Stimulated activated CD8-positive, alpha-beta memory T cell treated with anti-CD3 and anti-CD28 coated beads, Interleukin-15, amount 100 ng/mL, for 4 hours (primary cell): Measurements from ENCODE around the gene DUSP19.
"Not testable (repeated sequence)": the region's sequence is repeated elsewhere in the genome, so short reads cannot be mapped to it uniquely, and the experiment has no call there.

ENCODE experiments used
- DNase-seq, 2 donors: peaks; one replicate each; pipeline ENCODE4 v3.0.0-alpha.2; 2020; ENCODE audit warnings: low read depth in 2 of 2

The DUSP19 gene, protein sequence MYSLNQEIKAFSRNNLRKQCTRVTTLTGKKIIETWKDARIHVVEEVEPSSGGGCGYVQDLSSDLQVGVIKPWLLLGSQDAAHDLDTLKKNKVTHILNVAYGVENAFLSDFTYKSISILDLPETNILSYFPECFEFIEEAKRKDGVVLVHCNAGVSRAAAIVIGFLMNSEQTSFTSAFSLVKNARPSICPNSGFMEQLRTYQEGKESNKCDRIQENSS

DNA sequence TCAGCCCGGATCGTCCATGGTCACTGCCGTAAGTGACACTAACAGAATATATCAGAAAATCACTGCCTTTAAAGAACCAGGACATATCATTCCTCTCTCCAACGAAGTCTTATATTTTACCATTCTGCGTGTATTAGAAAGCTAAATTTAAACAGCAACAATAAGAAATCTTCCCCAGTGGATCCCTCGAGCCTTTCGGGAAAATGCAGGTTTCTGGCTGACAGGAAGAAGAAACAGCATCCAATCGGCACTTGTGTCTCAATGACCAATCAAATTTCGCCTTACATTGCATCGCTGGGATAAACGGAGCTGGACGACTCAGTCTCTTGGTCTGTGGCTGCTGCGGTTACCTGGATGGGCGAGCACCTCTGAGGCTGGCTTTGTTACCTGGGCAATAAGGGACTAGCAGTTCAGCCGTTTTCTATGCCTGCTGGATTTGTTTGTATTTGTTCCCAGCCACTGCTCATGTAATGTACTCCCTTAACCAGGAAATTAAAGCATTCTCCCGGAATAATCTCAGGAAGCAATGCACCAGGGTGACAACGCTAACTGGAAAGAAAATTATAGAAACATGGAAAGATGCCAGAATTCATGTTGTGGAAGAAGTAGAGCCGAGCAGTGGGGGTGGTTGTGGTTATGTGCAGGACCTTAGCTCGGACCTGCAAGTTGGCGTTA lies at the start of gene DUSP19:
Gene DUSP19 (plus strand): TSS at position 284 of the 675 bp plus-strand sequence. CDS start 187 bp downstream, at position 471.
- peak; percentile 38 to 64 for DNase-seq

DNA sequence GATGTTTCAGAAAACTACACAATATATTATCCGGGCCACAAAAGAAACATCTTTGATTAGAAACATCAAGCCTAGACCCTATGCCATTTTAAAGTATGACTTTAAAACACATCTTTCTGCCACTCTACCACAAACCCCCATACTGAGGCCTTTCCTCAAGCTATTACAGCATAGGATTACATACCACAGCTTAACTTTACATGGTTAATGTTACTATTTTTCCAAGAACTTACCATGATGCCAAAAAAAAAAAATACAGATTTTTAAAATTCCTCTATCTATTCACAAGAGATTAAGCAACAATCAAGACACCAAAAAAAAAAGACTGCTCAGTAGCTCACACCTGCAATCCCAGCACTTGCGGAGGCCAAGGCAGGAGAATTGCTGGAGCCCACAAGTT lies 49.3 kb upstream of the DUSP19 start:
- no peak for DNase-seq

DNA sequence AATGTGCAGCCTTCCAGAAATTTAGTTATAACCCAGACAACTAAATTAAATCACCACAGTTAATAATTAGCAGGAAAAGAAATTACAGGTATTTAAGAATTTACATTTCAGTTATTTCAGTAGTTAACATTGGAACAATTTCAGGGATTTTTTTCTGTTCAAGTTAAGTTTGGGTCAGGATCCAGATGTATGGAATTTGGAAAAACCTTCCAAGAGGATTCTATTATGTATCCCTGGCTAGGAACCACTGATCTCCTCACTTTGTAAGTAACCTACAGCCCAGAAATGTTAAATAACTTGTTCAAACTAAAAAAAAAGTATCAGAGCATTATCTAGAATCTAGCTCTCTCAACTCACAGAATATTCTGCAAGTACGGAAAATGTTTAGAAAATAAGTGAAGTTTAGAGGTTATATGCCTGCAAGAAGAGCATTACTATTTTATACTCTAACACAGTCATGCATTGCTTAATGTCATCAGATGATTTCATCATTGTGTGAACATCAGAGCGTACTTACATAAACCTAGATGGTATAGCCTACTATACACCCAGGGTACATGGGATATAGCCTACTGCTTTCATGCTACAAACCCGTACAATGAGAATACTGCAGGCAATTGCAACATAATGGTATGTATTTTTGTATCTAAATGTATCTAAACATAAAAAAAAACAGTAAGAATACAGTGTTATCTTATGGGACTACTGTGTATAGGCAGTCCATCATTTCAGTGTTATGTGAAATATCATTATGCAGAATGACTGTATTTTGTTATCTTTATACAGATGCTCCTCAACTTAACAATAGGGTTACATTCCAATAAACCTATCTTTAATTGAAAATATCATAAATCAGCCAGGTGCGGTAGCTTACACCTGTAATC lies 46.4 kb upstream of the DUSP19 start:
- DNase-seq = no peak

DNA sequence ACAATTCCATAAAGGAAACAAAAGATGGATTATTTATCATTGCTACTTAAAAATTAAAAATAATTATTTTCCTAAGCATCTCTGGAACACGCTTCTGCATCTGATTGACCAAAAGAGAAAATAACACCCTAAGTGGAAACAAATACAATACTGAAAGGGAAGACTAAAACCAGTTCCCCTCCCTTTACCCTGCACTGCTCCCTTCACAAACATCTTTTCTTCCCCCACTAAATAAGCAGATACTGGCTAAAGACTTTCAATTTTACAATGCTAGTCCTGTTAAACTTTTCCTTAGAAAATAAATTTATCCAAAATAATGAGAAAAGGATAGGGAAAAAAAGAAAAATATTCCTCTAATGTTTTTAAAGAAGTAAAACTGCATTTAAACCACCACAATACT lies 44.6 kb upstream of the DUSP19 start:
- no peak for DNase-seq

DNA sequence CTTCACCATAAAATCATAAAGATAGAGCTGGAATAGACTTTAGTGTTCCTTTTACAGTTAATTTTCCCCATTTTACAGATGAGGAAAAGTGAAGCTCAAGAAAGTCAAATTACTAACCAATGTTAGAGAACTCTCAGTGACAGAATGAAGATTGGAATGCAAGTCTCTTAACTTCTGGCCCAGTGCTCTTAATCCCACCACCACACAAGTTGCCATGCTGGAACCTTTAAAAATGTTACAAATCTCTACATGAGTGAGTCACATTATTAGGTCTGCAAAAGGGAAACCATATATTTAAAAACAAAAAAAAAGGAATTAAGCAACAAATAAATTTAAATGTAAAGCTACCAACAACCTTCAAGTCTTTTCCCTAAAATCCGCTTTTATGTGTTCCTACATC lies 43.7 kb upstream of the DUSP19 start:
- no peak for DNase-seq

DNA sequence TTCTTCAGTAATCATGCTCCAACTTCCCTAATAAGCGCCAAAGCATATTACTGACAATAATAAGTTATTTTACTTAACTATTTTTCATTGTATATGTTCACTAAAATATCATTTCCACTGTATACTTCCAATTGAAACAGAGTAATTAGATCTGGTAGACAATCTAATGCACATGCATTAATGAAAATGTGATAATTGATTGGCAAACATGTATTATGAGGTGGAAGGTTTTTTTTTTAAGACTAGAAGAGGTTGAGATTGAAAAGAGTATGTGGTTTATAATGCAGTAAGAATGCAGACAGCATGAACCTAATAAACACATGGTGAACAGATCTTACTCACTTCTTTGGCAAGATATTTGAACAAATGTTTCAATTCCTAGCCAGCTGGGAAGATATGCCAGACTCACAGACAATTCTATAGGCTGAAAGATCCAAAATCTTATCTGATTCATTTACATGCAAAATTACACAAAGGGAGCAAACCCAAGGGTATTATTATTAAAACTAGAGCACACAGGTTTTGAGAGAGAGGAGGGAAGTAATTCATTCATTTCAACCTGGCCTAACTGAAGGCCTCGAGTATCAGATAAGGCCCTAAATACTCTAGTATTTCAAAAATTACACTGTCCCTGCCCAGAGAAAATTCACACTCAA lies 43.1 kb upstream of the DUSP19 start:
- DNase-seq = no peak

DNA sequence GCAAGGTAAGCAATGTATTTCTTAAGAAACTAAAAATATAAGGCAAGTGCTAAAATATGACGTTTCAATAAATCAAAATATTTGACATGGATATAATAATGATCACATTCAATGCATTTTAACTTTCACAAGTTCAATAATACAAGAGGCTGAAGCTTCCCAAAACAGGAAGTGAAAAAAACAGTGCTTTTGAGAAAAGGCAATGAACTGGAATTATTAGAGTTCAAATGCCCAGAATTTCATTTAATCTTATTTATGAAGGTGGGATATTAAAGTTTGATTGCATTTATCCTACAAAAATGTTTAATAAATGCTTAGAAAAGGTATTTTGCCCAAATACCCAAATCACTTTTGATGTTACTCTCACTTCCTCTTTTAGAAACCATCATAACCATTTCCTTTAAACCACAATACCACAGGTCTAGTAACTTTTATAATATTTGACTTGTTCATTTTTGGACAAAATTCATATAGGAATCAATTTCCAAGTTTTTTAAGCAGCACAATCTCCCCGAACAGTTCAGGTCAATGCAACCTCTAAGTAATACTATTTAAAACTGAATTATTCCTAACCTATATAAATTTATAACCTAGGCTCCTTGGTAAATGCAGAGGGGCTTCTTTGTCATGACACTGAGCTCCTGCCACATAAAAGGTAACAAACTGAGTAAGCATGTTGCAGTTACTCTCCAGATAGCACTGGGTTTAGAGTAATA lies 42.4 kb upstream of the DUSP19 start:
- no peak for DNase-seq

DNA sequence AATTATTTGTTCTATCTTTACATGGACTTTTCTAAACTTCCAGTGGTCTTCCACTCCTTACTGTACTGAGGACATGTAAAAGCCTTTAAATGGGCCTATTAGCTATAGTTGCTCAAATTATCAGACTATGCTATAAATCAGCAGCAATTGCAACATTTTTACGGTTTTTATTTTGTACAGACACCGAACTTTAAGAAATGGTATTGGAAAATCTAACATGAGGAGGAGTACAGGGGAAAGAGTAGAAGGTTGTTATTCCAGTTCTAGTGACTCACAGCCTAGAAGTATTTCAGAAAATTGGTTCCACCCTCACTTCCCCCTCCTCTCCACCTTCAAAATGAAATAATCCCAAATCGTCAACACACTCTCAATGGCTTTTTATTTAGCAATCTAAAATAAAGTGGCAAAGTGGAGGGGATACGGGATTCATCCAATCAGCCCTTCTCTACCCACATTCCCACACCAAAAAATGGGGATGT lies 41.4 kb upstream of the DUSP19 start:
- DNase-seq = no peak

DNA sequence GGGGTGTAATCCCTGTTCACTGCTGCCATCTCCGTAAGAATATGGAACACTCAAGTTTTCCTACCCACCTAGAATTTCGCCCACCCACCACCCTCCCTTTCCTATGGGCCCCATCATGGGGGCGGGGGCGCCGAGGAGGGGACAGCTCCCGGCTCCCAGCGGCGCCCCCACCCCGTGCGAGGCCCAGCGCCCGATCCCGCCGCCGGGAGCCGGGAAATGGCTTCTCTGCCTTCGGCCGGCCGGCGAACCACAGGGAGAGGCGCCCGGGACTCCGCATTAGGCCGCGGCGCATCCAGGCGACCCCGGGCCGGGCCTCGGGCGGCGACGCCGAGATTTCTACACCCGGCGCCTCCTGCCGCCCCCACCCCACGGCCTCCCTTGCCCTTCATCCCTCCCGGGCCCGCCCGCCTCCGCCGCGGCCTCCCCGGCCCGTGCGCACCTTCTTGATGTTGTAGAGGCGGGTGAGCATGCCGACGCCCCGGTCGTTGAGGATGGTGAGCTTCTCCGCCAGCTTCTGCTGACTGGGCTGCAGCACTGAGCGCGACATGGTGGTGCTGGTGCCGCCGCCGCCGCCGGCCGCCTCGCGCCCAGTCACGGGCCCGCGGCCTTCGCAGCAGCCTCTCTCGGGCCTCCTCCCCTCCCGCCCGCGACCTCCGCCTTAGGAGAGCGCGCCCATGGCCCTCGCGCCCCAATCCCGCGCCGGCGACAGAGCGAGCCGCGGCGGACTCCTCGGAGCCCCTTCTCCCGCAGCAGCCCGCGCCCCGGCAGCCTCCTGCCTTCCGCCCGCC lies 40.8 kb upstream of the DUSP19 start:
- DNase-seq = peak; percentile 0 to 1

DNA sequence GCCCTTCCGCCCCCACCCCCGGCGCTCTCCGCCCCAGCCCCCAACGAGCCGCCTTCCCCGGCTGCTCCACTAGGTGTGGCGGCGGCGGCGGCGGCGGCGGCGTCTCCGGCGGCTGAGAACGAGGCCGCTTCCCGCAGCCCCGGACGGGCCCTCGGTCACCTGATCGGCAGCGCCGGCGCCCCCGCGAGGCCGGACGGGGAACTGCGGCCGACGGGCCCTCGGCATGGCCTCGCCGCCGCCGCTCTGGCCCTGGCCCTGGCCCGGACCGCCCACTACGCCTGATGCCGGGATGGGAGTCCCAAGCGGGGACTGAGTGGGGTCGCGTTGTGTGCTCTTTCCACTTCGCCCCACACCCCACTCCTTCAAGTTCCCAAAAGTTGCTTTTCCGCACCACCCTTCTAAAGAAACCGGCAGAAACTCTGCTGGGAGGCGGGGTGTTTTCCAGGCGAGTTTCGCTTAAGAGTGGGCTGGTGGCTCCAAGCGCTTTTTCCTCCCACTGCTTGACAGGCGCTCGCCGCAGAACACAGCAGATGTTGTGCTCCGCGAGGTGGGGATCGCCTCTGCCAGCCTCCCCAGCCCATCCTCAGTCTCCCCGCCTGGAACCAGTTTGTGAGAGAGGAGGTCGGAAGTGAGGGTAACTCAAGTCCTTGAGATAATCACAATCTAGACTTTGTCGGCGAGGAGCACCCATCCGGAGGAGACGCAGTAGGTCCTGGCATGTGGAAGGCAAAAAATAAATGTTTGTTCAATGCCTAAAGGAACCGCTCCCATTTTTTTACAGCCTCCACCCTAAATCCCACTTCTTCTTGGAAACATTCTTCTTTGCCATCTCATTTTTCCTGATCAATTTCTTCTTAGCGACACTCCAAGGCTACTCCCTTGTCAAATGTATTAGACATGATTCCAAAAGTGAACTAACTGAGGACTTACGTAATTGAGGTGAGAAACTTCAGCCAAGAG lies 39.9 kb upstream of the DUSP19 start, which contains the start of gene NCKAP1:
Gene NCKAP1 (minus strand): TSS at position 117 of the 960 bp plus-strand sequence. CDS start 358 bp downstream, outside the sequence.
- peak; percentile 54 to 61 for DNase-seq

DNA sequence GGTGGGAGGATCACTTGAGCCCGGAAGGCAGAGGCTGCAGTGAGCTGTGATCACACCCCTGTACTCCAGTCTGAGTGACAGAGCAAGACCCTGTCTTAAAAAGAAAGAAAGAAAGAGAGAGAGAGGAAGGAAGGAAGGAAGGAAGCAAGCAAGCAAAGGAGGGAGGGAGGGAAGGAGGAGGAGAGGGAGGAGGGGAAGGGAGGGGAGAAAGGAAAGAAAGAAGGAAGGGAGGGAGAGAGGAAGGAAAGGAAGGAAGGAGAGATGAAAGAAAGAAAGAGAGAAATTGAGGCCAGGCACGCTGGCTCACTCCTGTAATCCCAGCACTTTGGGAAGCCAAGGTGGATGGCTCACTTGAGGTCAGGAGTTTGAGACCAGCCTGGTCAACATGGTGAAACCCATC lies 37.9 kb upstream of the DUSP19 start:
- DNase-seq = no peak

DNA sequence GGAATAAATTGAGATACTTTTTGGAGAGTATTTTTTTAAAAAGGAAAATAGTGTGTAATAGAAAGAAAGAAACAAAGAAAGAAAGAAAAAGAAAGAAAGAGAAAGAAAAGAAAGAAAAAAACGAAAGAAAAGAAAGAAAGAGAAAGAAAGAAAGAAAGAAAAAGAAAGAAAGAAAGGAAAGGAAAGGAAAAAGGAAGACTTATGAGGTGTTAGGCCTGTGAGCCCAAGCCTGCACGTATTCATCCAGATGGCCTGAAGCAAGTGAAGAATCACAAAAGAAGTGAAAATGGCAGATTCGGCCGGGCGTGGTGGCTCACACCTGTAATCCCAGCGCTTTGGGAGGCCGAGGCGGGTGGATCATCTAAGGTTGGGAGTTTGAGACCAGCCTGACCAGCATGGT lies 35.0 kb upstream of the DUSP19 start:
- DNase-seq = not testable (repeated sequence)

DNA sequence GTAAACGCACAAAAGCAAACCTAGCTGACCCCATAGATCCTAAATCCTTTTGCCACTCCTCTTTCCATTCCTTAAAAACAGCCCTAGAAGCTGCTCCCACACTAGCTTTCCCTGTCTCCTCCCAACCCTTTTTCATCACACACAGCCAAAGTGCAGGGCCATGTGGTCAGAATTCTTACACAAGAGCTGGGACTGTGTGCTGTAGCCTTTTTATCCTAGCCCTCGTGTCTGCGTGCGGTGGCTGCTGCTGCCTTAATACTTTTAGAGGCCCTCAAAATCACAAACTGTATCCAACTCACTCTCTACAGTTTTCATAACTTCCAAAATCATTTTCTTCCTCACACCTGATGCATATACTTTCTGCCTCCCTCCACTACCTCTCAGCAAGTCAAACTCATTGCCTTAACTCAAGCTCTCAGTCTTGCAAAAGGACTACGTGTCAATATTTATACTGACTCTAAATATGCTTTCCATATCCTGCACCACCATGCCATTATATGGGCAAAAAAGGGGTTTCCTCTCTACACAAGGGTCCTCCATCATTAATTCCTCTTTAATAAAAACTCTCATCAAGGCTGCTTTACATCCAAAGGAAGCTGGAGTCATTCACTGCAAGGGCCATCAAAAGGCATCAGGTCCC lies 30.9 kb upstream of the DUSP19 start:
- not testable (repeated sequence) for DNase-seq

DNA sequence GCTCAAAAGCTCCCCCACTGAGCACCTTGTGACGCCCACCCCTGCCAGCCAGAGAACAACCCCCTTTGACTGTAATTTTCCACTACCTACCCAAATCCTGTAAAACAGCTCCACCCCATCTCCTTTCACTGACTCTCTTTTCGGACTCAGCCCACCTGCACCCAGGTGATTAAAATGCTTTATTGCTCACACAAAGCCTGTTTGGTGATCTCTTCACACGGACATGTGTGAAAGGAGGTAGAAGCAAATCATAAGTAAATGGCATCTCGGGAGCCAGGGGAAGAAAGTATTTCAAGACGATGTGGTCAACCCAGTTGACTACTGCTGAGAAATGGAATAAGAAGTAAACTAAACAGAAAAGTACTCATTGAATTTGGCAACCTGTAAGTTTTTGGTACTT lies 29.1 kb upstream of the DUSP19 start:
- DNase-seq = no peak

DNA sequence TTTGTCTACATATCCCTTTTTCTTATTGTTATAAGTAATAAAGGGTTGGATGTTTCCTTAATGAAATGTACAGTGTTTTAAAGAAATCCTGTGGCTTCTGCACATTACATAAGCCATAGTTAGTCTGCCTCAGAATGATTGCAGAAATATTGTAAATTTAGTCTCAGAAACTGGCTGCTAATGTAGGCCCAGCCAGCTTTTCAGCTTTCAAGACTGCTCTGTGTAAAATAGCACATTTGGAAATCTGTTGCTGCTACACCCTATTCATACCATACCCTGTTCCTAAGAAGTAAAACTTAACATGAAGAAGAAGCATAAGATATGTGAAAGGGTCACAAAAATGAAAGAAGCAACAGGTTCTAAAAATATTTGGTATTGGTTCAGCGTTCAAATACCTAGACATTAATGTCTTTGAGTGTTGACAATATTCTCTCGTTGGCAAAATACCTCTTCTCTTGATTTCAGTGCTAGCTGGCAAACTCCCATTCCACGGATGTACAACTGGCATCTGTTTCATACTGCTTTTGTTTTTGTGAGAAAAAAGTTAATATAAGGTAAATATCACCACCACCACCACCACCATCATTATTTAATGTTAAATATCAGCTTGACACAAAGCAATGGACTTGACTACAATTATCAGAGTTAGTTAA lies 21.1 kb upstream of the DUSP19 start:
- DNase-seq = no peak

DNA sequence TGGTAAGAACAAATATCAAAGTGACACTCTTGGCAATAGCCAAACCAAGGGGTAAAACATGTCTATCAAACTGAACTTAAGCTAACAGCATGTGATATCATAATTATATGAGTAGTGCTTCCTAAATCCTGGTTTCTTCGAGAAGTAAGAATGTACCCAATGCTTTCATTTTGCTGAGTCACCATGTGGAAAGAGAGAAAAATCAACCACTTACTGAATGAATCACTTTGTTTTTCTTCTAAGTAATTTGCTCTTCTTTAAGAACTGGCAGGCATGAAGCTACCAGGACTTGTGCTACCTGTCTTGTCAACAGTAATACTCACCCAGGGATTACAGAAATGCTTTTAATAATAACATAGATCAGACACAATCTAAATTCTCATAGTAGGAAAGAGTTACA lies 19.0 kb upstream of the DUSP19 start:
- no peak for DNase-seq

DNA sequence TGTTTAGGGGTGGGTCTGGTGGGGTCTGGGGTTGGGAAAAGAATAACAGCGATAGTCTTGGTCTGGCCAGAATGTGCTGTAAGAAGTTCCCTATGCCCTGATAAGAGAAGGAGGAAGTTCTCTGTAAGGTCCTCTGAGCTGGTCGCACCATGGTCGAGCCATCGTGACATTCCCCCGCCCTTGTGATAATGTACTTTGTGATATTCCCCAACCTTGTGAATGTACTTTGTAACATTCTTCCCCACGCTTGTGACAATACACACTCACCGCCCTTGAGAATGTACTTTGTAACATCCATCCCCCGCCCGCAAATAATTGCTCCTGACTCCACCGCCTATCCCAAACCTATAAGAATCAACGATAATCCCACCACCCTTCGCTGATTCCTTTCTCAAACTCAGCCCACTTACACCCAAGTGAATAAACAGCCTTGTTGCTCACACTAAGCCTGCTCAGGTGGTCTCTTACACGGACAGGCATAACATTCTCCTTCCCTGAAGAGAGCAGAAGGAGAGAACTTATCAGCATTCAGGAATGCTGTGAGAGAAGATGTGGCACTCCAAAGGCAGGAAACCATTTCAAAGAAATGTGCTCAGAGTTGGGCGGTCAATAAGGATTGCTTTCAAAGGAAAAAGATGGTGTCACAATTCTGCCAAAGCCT lies 17.8 kb upstream of the DUSP19 start:
- no peak for DNase-seq

DNA sequence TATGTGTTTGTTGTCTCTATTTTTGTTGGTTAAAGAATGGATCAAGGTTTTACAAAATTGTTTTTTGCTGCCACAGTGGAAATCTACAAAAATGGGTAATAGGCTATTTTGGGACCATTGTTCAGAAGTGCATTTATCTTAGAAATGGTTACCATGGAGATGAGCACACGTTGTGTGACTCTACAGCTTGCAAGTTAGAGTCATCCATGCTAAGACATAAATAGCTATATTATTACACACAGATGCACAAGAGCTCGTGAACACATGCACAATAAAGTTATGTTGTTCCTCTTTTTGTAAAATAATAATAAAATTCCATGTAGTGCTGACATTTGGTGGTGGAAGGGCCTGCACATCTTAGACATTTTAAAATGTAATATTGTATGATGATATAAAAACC lies 15.5 kb upstream of the DUSP19 start:
- DNase-seq = no peak
